Left forelimb (tissue), 1 donor: Measurements from ENCODE around the gene EID2B.

Experiments
- DNase-seq: peaks from one replicate; pipeline ENCODE4 v3.0.0-alpha.2; 2018; ENCODE audit warnings: low spot score

The EID2B gene

GRCh38 chr19:39498798-39499642 is 33.6 kb downstream of the EID2B start, which contains the start of gene DLL3:
Gene DLL3, plus strand, starts transcription at chr19:39498947. Its CDS starts 28 bp downstream, at chr19:39498975.
- no peak for DNase-seq

- DNase-seq = no peak
These were observed 34.5 kb downstream of the EID2B start for GRCh38 chr19:39497996-39498797.

DNA sequence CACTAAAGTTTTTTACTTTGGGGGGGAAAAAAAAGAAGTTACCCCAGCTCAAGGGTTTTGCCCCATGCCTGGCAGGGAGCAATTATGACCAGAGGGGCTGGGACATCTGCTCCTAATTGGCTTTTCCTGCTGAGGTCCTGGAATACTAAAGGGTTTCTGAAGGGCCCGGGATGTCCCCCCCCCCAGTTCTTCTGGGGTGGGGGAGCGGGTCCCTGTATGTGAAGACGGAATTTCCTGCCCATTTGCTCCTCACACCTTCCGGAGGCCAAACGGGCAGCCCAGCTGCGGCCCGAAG is 35.0 kb downstream of the EID2B start:
- DNase-seq = no peak

DNA sequence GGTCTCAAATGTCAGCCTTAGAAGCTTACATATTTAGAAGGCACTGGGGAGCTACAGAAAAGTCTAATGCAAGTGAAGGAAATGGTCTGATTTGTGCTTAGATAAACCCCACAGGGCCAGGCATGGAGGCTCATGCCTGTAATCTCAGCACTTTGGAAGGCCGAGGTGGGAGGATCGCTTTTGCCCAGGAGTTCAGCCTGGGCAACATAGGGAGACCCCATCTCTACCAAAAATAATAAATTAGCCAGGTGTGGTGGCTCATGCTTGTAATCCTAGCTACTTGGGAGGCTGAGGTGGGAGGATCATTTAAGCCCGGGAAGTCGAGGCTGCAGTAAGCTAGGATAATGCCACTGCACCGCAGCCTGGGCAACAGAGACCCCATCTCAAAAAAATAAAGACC is 36.6 kb downstream of the EID2B start:
- no peak for DNase-seq

GRCh38 chr19:39494661-39495060 is 38.0 kb downstream of the EID2B start:
- DNase-seq = no peak

DNA sequence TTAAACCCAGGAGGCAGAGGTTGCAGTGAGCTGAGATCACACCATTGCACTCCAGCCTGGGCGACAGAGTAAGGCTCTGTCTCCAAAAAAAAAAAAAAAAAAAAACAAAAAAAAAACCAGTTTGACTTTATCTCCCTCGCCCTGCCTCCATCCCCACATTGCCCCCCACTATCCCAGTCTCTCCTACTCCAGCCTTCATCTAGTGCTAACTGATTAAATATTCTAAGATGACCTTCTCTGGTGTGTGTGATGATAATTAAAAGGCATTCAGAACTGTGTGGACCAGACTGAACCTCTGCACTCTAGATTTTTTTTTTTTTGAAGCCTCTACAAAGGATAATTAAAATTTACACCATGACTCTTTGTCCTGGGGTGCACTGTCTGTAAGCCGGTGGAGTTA is 39.9 kb downstream of the EID2B start:
- DNase-seq = no peak

- no peak for DNase-seq
These were observed 40.4 kb downstream of the EID2B start for GRCh38 chr19:39492225-39492624.

DNA sequence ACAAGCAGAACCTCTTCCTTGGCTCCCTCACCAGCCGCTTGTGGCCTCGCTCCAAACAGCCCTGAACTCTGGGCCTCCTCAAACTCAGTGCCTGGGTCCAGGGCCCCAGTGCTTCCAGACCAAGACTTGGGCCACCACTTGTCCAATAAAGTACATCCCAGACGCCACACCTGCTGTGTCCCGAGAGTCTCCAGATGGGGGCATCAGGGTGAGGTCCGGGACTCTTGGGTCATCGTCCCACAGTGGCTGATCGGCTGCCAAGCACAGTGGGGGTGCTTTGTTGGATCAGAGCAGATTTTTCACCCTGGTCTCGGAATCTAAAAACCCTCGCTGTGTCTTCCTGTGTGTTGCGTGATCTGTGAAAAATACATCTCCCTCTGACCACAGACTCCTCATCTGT is 42.9 kb downstream of the EID2B start:
- DNase-seq = no peak

GRCh38 chr19:39483141-39483540 is 49.5 kb downstream of the EID2B start:
- no peak for DNase-seq

DNA sequence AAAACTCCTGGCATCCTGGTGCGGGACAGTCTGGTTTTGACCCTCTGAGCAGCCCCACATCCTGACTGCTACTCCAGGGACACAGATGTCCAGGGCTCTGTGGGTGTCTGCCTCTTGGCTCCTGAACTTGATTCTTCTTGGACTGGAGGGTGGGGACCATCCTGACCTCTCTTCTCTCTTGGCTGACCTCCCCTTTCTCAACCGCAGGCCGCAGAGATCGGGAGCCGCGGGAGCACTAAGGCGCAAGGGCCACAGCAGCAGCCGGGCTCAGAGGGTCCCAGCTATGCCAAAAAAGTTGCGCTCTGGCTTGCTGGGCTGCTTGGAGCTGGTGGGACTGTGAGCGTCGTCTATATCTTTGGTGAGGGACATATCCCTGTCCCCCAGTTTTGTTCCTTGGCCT is 51.0 kb downstream of the EID2B start:
- no peak for DNase-seq

DNA sequence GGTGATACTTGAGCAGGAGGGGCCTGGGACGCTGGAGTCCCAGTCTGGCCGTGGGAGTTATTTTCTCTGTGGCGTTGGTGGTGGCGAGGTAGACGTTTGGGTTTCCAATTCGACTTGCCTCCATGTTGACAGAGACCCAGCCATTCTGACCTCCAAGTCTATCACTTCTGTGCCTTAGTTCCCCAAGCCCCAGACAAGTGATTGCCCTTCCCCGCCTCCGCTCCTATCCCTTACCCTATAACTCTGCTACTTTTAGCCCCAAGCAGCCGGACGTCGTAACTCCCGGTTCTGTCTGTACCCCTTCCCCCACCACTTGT is 51.5 kb downstream of the EID2B start:
- DNase-seq = no peak
